GM19043 (cell line): ENCODE measurements around the gene USP5.
A peak's percentile ranks its signal among the peaks of the same experiment; 100 is the strongest.

Source experiments
- ATAC-seq: cut with Tn5 transposase; IDR thresholded peaks from one replicate; pipeline ENCODE4 v1.9.1; 2021; ENCODE audit warnings: low read depth; ENCODE audit not compliant: unreplicated experiment

The USP5 gene, protein sequence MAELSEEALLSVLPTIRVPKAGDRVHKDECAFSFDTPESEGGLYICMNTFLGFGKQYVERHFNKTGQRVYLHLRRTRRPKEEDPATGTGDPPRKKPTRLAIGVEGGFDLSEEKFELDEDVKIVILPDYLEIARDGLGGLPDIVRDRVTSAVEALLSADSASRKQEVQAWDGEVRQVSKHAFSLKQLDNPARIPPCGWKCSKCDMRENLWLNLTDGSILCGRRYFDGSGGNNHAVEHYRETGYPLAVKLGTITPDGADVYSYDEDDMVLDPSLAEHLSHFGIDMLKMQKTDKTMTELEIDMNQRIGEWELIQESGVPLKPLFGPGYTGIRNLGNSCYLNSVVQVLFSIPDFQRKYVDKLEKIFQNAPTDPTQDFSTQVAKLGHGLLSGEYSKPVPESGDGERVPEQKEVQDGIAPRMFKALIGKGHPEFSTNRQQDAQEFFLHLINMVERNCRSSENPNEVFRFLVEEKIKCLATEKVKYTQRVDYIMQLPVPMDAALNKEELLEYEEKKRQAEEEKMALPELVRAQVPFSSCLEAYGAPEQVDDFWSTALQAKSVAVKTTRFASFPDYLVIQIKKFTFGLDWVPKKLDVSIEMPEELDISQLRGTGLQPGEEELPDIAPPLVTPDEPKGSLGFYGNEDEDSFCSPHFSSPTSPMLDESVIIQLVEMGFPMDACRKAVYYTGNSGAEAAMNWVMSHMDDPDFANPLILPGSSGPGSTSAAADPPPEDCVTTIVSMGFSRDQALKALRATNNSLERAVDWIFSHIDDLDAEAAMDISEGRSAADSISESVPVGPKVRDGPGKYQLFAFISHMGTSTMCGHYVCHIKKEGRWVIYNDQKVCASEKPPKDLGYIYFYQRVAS

DNA sequence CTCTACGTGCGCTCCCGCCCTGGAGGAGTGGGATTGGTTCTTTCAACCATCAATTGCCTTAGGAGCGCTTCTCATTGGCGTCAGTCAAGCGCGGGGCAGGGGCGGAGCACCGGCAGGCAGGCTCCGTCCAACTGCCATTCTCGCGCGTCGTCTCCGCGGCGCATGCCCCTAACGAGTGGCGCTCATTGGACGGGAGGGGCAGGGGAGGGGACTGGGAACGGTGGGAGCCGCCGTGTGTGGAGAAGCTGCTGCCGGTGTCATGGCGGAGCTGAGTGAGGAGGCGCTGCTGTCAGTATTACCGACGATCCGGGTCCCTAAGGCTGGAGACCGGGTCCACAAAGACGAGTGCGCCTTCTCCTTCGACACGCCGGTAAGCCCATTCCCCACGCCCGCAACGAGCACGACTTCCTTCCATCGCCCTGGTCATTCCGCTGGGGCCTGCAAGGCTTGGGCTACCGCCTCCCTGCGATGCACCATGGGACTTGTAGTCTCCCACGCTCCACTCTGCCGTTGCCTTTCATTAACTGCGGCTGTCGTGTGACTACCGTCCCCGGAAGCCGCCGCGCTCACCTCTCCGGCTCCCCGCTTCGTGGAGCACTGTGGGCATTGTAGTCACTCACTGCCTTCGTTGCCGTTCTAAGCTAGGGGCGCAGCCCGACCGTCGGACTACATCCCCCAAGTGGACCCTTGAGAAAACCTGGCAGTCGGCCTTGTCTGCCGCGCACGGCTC lies at the start of gene USP5:
Gene USP5 (plus strand): TSS at position 230 of the 730 bp plus-strand sequence. CDS start 30 bp downstream, at position 260.
- peak; percentile 62 for ATAC-seq

DNA sequence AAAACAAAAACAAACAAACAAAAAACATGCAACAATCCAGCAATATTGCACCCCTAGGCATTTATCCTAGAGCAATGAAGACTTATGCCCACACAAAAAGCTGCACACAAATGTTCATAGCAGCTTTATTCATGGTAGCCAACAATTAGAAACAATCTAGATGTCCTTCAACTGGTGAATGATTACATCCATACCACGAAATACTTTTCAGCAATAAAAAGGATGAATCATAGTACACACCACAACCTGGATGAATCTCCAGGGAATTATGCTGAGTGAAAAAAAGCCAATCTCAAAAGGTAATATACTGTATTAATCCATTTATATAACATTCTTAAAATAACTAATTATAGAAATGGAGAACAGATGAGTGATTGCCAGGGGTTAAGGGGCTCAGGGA lies 44.8 kb upstream of the USP5 start:
- no peak for ATAC-seq

DNA sequence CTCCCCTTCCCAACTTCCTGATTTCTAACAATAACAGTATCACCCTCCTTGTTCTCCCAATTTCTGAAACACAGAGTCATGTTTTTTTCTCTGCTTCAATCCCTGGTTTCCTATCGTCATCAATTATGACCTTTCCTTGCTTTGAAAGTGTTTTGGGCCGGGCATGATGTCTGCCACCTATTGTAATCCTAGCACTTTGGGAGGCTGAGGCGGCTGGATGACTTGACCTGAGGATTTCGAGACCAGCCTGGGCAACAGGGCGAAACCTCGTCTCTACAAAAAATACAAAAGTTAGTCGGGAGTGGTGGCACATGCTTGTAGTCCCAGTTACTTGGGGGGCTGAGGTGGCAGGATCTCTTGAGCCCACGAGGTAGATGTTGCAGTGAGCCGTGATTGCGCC lies 42.9 kb upstream of the USP5 start:
- no peak for ATAC-seq

DNA sequence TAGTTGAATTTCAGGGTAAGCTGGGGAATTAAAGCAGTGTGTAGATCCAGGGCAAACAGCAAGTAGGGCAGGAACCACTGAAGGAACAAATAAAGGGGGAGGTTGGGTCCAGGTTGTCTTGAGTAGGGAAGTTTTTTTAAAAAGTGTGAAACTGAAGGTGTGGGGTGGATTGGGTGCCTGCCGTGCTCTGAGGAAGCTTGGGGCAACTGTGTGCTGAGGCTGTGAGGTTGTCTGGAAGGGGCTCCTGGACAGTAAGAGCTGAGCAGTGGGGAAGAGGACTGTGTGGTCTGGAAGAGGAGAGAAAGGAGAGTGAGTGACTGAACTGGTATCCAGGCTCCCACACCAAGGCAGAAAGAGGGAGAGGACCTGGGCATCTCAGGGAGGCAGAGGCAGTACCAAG lies 41.2 kb upstream of the USP5 start:
- no peak for ATAC-seq

DNA sequence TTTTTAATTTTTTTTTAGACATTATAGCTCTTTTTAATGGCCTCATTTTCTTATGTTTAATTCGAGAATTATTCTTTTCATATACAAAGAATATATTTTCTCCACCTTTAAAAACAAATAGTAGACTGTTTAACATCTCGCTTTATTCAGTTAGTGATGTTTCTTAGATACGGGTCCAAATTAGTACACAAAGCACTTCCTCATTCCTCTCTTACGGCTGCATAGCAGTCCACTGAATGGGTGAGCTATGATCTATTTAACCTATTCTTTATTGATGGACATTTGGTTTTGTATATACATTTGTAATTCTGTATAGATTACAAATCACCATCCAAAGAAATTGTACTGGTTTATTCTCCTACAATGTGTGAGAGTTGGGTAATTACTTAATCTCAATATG lies 38.6 kb upstream of the USP5 start:
- ATAC-seq, result no peak

DNA sequence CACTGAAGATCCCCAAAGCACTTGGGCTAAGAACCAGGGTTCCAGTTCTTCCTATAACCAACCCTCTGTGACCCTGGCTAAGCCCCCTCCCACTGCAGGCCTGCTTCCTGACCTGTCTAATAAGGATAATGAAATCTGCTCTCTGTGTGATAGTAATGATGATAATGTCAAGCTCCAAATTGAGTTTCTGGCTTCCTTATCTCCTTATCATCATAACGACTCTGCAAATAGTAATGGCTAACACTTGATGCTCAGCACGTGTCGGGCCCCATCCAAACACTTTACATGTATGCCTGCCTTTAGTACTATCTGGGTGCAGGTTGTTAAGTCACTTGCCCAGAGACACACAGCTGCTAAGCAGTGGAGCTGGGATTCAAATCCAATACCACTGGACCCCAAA lies 35.4 kb upstream of the USP5 start:
- no peak for ATAC-seq

DNA sequence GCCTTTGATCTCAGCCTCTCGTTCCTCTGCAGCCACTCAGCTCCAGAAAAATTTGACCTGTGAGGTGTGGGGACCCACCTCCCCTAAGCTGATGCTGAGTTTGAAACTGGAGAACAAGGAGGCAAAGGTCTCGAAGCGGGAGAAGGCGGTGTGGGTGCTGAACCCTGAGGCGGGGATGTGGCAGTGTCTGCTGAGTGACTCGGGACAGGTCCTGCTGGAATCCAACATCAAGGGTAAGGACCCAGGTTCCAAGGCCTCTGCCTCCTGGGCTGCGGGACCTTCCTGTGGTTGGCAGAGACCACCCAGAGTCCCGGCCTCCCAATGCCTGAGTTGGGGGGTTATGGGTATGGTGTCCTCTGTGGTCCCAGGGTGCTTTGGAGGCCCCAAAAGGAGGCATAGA lies 34.9 kb upstream of the USP5 start:
- no peak for ATAC-seq

DNA sequence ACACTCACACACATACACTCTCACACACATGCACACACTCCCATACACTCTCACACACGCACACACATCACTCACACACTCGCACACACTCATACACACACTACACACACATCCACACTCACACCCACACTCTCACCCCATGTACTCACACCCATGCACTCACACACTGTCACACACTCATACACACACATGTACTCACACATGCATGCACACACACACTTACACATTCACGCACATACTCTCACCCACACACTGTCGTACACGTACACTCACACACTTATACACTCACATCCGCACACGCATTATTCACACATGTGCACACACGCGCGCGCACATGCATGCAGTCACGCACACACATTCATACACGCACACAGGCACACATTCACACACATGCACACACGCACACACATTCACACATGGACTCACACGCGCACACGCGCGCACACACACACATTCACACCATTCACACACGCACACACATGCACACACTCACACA lies 34.2 kb upstream of the USP5 start:
- no peak for ATAC-seq

DNA sequence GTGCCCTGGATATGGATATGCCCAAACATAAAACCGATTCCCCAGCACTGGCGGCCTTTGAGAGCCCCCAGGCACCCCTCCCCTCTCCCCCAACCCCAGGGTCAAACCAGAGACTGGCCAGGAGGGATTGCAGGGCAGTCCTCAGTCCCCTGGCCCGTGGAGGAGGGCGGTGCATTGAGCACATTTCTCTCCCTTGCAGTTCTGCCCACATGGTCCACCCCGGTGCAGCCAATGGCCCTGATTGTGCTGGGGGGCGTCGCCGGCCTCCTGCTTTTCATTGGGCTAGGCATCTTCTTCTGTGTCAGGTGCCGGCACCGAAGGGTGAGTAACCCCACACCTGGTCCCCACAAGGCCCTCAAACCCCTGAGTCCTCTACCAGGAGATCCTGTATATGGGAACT lies 33.7 kb upstream of the USP5 start:
- no peak for ATAC-seq

DNA sequence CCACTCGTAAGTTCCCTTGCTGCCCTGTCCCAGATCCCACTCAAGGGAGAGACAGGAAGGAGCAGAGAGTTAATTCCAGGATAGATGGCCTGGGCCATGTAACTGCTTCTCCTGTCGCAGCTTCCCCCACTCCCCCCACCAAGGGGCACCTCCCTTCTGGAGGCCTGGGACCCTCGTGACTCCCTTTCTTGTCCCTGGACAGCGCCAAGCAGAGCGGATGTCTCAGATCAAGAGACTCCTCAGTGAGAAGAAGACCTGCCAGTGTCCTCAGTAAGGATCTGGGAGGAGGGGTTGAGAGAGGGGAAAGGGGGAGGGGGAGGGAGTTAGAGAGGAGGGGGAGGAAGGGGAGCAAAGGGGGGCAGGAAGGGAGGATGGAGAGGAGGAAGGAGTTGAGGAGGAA lies 33.3 kb upstream of the USP5 start:
- no peak for ATAC-seq

DNA sequence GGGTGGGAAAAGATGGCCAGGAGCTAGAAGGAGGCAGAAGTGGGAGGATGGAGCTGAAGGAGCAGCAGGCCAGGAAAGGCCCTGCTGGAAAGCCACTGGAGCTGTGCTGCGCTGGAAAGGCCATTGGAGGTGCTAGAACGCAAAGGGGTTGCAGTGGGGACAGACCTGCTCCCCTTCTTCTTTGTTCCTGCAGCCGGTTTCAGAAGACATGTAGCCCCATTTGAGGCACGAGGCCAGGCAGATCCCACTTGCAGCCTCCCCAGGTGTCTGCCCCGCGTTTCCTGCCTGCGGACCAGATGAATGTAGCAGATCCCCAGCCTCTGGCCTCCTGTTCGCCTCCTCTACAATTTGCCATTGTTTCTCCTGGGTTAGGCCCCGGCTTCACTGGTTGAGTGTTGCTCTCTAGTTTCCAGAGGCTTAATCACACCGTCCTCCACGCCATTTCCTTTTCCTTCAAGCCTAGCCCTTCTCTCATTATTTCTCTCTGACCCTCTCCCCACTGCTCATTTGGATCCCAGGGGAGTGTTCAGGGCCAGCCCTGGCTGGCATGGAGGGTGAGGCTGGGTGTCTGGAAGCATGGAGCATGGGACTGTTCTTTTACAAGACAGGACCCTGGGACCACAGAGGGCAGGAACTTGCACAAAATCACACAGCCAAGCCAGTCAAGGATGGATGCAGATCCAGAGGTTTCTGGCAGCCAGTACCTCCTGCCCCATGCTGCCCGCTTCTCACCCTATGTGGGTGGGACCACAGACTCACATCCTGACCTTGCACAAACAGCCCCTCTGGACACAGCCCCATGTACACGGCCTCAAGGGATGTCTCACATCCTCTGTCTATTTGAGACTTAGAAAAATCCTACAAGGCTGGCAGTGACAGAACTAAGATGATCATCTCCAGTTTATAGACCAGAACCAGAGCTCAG lies 32.6 kb upstream of the USP5 start:
- ATAC-seq, result no peak

DNA sequence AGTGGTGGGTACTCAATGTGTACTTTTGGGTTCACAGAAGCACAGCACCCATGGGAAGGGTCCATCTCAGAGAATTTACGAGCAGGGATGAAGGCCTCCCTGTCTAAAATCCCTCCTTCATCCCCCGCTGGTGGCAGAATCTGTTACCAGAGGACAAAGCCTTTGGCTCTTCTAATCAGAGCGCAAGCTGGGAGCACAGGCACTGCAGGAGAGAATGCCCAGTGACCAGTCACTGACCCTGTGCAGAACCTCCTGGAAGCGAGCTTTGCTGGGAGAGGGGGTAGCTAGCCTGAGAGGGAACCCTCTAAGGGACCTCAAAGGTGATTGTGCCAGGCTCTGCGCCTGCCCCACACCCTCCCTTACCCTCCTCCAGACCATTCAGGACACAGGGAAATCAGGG lies 31.8 kb upstream of the USP5 start:
- ATAC-seq, result no peak

DNA sequence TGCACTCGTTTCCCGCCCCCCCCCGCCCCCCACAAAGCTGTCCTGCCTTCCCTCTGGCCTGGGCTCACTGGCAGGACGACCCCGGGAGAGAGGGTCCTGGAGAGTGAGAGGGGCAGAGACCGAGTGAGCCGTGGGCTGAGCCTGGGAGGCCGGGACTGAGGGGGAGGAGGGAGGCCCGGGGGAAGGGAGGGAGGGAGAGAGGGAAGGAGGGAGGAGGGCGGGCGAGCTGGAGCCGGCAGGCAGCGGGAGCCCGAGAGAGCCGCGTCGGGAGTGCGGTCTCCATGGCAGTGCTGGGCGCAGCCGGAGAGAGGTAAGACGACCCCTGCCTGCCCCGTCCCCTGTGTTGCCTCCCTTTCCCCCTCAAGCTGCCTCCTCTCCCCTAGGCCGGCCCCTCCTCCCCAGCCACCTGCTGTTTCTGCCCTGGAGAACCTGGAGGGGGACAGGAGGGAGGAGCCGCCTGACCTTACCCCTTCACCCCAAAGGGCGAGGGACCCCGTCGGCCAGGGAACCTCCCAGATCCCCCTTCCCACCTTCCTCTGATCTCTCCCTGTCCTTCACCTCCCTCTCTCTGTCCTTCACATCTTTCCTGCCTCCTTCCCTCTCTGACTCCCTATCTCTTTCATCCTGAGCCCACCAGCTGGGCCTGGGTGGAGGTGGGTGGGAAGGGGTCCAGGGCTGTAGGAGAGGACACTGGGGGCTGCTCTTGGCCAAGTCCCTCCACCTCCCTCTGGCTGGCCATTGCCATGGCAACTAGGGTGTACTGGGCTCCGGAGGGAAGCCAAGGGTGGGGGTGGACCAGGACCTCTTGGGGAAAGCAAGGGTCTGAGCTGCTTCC lies 30.1 kb upstream of the USP5 start, which contains the start of gene GPR162:
Gene GPR162 (plus strand): TSS at position 231 of the 835 bp plus-strand sequence. CDS start 2,078 bp downstream, outside the sequence.
- ATAC-seq, result no peak

DNA sequence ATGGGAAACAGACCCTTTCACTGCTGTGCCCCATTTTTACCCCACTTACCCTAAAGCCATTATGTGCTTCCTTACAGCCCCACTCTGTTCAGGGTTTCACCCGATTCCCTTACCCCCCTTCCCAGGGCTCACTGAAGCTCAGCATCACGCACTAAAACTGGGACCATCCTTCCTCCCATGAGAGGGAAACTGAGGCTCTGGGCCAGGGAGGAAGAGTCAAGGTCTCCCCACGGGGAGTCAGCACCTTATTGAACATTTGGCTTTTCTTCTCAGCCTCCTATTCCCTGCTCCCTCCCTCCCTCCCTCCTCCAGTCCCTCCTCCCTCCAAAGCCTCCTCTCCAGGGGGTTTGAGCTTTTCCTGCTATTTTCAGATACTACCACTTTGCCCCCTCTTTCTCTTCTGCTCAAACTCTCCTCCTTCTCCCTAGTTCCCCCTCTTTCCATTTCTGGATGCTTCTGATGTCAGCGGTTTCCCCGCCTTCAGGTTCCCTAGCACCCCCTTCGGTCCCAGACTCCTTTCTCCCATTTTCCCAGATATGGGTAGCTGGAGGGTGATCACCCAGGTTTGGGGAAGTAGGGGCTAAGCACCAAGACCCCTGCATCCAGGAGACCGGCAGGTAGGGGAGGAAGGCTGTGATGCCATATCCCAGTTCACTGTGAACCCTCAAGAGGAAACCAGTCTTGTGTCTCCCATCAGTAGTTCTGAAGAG lies 29.4 kb upstream of the USP5 start:
- ATAC-seq, result no peak

DNA sequence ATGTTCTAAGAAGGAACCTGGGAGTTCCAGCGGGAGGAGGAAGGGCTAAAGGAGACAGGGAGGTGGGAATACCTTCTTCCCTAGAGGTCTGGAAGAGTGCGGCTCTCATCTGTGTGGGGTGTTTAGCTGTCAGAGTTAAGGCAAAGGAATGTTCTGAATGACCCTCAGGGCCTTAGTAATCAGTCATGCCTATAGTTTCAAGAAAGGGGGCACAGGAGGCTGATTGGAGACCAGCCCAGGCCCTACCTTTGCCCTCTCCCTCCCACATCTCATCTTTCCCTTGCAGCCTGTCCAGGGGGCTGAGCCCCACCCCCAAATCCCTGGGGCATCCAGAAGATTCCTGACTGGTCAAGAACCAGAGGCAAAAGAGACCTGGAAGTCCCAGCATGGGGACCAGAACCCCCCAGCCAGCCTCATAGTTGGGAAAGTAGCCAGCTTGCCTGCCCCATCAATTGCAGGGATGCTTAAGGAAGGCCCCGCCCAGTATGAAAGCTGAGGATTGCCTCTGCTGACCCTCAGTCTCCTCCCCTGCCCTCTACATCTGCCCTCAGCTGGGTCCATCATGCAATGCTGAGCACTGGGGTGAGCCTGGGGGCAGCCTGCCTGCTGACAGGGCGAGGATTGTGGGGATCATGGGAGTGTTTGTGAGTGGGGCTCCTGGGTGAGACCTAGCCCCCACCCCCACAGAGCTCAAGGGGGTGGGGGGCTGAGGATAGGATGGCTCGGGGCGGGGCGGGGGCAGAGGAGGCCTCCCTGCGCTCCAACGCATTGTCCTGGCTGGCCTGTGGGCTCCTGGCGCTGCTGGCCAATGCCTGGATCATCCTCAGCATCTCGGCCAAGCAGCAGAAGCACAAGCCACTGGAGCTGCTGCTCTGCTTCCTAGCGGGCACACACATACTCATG lies 28.5 kb upstream of the USP5 start:
- ATAC-seq, result no peak

DNA sequence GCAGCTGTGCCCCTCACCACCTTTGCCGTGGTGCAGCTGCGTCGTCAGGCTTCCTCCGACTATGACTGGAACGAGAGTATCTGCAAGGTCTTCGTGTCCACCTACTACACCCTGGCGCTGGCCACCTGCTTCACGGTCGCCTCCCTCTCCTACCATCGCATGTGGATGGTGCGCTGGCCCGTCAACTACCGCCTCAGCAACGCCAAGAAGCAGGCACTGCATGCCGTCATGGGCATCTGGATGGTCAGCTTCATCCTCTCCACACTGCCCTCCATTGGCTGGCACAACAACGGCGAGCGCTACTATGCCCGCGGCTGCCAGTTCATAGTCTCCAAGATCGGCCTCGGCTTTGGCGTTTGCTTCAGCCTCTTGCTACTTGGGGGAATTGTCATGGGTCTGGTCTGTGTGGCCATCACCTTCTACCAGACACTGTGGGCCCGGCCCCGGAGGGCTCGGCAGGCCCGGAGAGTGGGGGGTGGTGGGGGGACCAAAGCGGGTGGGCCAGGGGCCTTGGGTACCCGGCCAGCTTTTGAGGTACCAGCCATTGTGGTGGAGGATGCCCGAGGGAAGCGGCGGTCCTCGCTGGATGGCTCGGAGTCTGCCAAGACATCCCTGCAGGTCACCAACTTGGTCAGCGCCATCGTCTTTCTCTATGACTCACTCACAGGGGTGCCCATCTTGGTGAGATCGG lies 27.7 kb upstream of the USP5 start:
- ATAC-seq, result no peak

DNA sequence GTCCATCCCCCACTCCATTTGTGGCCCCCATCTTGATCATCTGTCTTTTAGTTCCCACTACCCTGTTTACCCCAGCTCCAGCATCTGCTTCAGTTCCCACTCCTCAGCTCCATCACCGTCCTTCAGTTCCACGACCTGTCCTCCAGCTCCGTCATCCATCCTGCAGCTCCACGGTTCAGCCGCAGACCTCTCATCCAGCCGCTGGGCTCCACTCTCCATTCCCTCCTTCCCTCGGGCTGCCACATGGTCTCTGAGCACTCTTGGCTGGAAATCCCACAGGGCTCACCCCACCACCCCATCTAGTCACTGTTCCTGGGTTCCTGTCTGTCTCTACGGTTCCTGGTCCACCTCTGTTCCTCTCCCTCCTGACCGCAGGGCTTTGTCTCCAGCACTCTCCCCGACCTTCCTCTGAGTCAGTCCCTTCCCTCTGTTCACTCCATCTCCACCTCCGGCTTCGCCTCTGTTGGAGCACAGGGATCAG lies 27.0 kb upstream of the USP5 start:
- ATAC-seq, result no peak
